ENCODE data around the gene CACNB4.

GRCh38 chr2:152056418-152056817, 42.4 kb downstream of the CACNB4 start:
- TF ChIP-seq EP300 (IDR thresholded peaks at IDR 0.05; ENCODE audit: low read depth) (no peak), CTCF (IDR thresholded peaks at IDR 0.05) (no peak), POLR2A (IDR thresholded peaks at IDR 0.05) (no peak)
